Activated CD8-positive, alpha-beta memory T cell treated with anti-CD3 and anti-CD28 coated beads, Interleukin-2, amount 50 U/mL, for 1 hour (primary cell): ENCODE results near the gene P3H2.

ENCODE experiments used
- DNase-seq: peaks from one replicate; pipeline ENCODE4 v3.0.0-alpha.2; 2020; ENCODE audit errors: extremely low read depth

Gene P3H2

GRCh38 chr3:190014940-190015339 lies 105.8 kb downstream of the P3H2 start:
- DNase-seq = no peak

DNA sequence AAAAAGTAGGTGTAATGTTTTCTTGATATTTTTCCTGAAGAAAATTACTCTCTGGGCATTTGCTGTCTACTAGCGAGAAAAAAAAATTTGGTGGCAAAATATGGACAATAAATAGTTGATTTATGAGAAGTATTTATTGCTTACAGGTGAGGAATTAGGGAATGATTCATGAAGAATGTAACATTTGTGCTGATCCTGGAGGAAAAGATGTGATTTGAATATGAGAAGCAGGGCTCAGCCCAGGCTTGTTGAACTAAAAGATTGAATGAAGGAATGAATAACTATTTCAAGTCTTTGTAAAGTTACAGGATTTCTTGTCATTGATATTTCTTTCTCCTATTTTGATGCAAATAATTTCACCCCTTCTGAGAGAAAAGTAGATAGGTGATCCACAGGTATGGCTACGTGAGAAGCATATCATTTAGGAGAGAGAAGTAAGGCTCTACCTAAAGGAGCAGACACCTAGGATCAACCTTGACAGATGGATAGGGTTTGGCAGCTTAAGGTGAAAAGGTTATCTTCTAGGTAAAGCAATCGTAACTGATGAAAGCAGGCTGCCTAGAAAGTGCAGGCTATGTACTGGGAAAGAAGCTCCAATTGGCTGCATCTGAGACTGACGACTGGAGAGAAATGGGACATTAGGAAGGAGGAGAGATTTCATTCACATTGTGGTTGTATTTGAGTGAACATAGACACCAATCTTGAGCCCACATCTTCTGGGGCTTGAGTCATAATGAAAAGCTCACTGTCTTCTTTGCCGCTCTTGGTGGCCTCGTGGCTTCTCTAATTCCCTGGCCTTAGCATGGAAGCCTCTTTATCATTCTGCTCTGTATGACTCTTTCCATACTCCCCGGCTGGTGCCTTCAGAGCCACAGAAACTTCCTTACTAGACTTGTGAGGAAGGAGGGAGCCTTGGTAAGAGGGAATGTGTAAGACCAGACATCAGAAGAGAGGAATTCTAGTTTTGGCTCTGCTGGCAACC lies 106.5 kb downstream of the P3H2 start:
- DNase-seq = no peak

DNA sequence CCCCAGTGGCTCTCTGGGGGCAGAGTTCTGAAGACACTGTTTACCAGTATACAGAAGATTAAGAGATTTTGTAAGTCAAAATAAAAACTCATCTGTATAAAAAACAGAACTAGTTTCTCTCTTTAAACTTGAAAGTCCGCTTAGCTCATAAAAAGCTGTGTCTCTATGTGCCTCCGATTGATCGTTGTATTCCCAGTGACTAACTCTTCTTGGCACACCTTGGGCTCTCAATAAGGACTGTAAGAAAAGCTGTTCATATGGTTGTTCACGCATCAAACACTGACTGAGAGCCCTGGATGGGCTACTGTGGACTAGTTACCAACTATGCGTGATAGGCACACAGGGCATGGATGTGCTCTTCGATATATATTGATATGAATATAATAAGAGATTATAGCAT lies 107.9 kb downstream of the P3H2 start:
- no peak for DNase-seq

DNA sequence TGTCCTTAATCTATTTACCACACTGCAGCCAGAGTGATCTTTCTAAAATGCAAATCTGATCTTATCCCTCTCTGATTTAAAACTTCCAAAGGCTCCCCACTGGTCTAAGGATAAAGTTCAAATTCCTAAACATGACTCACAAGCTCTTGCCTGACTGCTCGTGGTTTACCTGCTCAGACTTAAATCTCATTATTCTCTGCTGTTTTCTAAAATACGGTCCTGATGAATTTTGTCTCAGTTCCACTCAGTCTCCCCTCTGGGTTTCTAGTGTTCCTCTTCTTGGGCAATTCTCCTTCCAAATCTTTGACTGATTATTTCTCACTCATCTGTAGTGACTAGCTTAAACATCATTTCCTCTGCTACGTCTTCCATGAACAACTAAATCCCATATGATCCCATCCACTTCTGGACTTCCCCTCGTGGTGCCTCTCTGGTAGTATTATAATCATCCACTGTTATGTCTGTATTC lies 108.3 kb downstream of the P3H2 start:
- no peak for DNase-seq

DNA sequence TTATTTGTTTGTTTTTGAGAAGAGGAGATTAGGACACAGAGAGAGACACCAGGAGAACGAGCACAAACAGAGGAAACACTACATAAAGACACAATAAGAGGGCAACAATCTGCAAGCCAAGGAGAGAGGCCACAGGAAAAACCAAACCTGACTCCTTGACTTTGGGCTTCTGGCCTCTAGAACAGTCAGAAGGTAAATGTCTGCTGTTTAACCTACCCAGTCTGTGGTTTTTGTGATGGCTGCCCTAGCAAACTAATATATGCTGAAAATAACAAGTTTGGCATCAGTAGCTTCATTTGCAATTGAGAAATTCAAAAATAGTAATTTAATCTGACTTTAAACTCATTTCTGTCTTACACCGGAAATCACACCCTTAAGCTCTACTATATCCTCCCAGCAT lies 110.2 kb downstream of the P3H2 start:
- no peak for DNase-seq

DNA sequence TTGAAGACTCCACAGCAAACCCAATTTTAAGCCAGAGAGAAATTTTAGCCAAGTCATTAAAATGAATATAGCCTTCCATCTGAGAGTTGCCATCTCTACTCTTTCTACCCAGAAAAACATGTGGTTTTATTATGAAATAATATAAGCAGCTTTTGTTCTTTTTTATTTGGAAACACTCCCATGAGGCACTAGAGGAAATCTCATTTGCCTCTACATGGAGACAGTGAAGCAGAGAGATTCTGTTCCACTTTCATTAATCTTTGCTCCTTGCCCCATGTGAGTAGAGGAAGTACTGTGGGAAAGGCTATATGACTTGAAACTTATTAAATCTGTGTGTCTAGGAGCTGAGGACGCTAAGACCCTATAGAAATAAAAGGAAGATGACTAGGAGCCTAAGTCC lies 111.1 kb downstream of the P3H2 start:
- no peak for DNase-seq

DNA sequence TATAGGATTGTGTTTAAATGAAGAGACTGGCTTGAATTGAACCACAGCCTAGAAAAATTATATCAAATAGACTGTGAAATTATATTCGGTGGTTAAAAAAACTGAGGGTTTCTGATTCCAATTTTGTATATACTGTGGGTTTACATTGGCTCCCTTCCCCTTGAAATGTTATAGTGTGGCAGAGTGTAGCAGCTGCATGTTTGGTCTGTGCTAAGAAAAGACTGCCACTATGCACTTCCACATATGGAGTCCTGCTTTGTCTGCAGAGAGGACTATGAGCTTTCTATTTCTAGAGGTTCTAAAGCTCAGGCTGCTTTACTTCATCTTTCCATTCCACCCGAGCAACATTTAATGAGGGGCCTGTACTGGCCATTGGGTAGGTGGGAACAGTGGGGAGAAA lies 112.3 kb downstream of the P3H2 start:
- no peak for DNase-seq

DNA sequence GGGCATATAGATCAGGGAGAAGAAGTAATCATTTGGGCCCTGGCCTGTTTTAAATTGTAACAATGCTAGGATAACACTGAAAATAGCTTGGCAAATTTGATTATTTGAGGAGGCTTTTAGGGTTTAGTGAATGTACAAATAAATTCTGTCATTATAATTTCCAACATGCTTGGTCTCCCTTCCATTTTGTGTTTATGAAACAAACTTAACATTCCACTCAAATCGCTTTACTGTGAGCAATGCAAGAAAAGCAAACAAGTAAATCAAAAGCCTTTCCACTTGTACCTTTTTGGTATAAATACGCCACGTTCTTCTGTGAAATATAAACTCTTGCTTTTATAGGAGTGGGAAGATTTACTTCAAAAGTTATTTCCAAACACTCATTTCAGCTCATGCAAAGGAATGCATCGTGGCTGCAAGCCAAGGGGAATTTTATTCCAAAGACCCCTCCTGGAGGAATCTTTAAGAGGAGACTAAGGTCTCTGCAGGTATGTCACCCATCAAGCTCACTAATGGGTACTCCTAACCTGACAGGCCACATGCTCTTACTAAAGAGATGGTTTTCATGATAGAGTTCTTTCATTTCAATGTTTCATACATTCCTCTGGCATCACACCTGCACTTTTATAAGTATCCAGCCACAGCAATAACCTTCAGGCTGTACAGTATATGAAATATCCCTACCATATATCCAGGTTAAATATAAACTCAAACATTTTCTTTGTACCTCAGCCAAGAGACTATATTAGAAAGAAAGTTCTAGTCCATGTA lies 115.2 kb downstream of the P3H2 start:
- no peak for DNase-seq

GRCh38 chr3:190004656-190005055 lies 116.0 kb downstream of the P3H2 start:
- no peak for DNase-seq

DNA sequence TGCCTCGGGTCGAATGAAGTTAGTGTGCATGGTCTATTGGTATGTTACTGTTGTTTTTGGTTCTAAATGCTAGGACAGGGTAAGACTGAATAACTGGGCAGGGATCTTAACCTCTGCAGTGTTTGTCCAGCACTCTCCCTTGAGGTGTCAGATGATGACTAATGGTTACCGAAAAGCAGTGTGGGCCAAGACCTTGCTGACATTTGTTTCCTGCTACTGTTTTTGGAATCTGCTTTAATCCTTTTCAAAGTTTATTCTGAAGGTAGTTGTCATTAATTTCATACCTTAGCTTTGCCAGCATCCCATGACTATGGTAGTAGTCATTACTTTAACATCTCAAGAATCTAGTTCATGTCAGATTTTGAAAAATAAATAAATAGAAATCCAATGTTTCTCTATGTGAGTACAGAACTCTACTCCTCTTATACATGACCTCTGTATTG lies 117.0 kb downstream of the P3H2 start:
- no peak for DNase-seq

DNA sequence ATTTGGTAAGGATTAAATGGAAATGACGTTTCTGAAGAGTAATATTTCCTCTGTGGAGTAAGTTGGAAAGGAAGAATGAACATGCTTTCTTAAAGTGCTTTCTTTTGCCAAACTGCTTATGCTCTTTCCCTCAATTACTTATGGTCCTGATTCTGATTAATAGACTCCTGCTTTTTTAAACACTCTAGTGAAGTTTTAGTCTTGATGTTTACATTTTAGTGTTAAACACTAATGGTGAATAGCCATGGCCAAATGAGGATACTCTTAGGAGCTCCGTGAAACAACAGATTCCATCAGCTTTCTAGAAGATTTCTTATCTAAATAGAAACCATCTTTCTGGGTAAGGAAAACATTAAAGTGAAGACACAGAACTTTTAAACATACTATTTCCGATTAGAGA lies 117.6 kb downstream of the P3H2 start:
- no peak for DNase-seq

- DNase-seq = no peak
These were observed 119.3 kb downstream of the P3H2 start for GRCh38 chr3:190001426-190001825.

- no peak for DNase-seq
These were observed 119.9 kb downstream of the P3H2 start for GRCh38 chr3:190000861-190001196.

GRCh38 chr3:190000187-190000860 lies 120.4 kb downstream of the P3H2 start:
- DNase-seq = no peak

- no peak for DNase-seq
These were observed 121.0 kb downstream of the P3H2 start for GRCh38 chr3:189999718-190000117.

DNA sequence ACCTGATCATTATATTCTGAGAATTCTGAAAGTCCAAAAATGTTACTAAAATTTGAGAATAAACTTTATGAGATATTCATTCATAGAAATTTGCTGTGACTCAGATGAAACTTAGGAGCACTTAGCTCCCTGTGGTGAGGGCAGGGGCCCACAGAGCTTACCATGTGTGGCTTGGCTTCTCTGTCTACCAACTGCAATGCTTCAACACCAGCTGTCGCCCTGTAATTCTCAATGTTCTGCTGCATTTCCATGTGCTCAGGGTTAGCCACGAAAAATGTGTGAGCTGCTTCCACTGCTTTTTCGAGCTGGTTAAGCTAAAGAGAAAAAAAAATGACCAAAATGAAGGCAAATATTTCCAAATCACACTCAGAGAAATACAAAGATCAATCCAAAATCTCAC lies 125.6 kb downstream of the P3H2 start:
- no peak for DNase-seq

GRCh38 chr3:189990826-189991225 lies 129.9 kb downstream of the P3H2 start:
- DNase-seq = no peak

DNA sequence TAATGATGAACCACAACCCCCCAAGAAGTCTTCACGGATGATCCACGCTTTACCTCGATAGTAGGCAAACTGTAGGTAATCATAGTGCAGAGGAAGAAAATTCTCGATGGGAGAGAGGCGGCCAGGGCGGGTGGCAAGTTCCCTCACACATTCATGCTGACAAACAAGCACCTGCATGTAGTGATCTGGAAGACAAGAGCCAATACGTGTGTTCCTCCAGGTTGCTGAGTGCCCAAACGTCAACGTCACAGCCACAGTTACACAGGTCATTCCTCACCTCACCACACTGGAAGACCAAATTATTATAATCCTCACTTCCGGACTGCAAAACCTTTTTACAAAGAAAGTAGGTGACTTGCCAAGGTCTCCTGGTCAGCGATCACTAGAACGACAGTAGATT lies 131.8 kb downstream of the P3H2 start:
- no peak for DNase-seq

GRCh38 chr3:189988322-189988721 lies 132.4 kb downstream of the P3H2 start:
- no peak for DNase-seq

GRCh38 chr3:189985948-189986347 lies 134.7 kb downstream of the P3H2 start:
- no peak for DNase-seq

GRCh38 chr3:189983612-189984011 lies 137.1 kb downstream of the P3H2 start:
- no peak for DNase-seq

GRCh38 chr3:189982321-189982945 lies 138.3 kb downstream of the P3H2 start:
- DNase-seq = no peak
